Activated CD8-positive, alpha-beta T cell treated with anti-CD3 and anti-CD28 coated beads for 36 hours (primary cell): Measurements from ENCODE around the gene EYS. TPM values are rescaled to one million over a fixed set of nuclear protein-coding genes. Genes with fewer than 3 reads are reported as not detected.

Source experiments
- ATAC-seq: fragments of 200-7000 bp; cut with Tn5 transposase; one replicate; pipeline ENCODE4 v1.10.0; 2021; ENCODE audit warnings: mild to moderate bottlenecking, moderate library complexity
- CTCF ChIA-PET: fragments of 350-600 bp; sonication (Branson Sonifier 250); formaldehyde crosslinking; loops from one replicate; lab custom pipeline; 2021; ENCODE audit warnings: antibody characterized with exemption; lab: Charles Lee
- POLR2A ChIA-PET: fragments of 350-600 bp; sonication (Branson Sonifier 250); formaldehyde crosslinking; loops from one replicate; lab custom pipeline; 2021; ENCODE audit warnings: antibody characterized with exemption; lab: Charles Lee
- DNase-seq: peaks from one replicate; pipeline ENCODE4 v3.0.0-alpha.2; 2020
- H3K27ac Mint-ChIP-seq: one replicate; pipeline ENCODE4 v1.8.0; 2021; ENCODE audit warnings: mild to moderate bottlenecking, mixed read lengths
- H3K27me3 Mint-ChIP-seq: one replicate; pipeline ENCODE4 v1.8.0; 2021; ENCODE audit warnings: mixed read lengths
- H3K36me3 Mint-ChIP-seq: one replicate; pipeline ENCODE4 v1.8.0; 2021; ENCODE audit warnings: low read depth, mixed read lengths
- H3K4me1 Mint-ChIP-seq: one replicate; pipeline ENCODE4 v1.8.0; 2021; ENCODE audit warnings: low read depth, mixed read lengths
- H3K4me3 Mint-ChIP-seq: one replicate; pipeline ENCODE4 v1.8.0; 2021; ENCODE audit warnings: mild to moderate bottlenecking, moderate library complexity, mixed read lengths
- H3K9me3 Mint-ChIP-seq: one replicate; pipeline ENCODE4 v1.8.0; 2021; ENCODE audit warnings: mixed read lengths
- intact Hi-C: fragments of 100-400 bp; cut with micrococcal nuclease; formaldehyde crosslinking; loops from one replicate; pipeline ENCODE4 v1.10.0; 2022
- total RNA-seq, 2 experiments: library from RNA; stranded (reverse); gene quantifications; one replicate each; pipeline ENCODE4 v1.2.3, GENCODE V29; 2021
- TF ChIP-seq, protein P1 (sequence below): fragments of 200-600 bp; IDR thresholded peaks from one replicate; pipeline ENCODE4 v1.8.0; 2022; ENCODE audit warnings: antibody characterized with exemption, mild to moderate bottlenecking

The EYS gene
- total RNA-seq, 2 experiments from 2014 or later, result not detected

DNA sequence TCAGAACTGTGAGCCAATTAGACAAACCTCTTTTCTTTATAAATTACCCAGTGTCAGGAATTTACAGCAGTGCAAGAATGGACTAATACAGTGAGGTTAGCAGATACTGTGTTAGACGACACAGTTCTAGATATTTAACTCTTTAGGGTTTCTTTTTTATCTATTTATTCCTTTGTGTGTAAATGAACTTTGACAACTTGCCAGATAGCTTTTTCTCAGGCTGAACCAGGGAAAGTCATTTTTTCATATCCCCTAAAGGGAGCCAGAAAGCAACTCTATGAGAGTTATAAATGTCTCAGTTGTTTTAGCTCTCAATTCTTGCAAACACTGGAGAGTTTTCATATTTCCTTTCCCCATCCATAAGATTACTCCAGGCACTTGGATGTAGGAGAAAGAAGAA, 1794.1 kb downstream of the EYS start:
- no peaks in the 10 kb centered on the region for H3K4me1 Mint-ChIP-seq
- POLR2A ChIA-PET, result no interaction called here

DNA sequence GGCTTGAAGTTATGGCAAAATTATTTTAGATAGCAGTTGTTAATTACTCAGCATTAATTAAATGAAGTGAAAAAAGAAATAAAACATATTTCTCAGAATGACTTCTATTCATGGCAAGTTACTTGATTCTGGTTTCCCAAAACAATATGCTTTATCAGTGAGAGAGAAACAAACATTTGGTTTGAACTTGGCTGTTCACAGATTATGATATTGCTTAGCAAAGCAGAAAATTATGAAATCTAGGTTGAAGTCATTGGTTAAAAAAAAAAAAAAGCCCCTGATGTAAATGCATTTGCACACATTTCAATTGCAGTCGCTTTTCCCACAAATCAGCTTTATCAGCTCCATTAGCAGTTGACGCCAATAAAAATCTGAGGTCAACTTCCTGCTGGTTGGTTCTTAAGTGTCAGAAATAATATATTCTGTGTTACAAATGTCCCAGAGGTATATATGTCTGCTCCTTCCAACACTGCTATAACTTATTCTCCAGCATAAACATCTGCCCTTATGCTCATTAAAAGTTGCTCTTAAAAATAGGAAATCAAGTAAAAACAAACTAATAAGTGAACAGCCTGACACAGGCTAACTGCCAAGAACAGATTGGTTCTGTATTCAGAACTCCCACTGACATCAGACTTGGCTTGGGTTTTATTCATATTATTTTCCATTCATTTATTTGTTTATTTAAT, 1796.0 kb downstream of the EYS start:
- TF ChIP-seq, protein P1, sequence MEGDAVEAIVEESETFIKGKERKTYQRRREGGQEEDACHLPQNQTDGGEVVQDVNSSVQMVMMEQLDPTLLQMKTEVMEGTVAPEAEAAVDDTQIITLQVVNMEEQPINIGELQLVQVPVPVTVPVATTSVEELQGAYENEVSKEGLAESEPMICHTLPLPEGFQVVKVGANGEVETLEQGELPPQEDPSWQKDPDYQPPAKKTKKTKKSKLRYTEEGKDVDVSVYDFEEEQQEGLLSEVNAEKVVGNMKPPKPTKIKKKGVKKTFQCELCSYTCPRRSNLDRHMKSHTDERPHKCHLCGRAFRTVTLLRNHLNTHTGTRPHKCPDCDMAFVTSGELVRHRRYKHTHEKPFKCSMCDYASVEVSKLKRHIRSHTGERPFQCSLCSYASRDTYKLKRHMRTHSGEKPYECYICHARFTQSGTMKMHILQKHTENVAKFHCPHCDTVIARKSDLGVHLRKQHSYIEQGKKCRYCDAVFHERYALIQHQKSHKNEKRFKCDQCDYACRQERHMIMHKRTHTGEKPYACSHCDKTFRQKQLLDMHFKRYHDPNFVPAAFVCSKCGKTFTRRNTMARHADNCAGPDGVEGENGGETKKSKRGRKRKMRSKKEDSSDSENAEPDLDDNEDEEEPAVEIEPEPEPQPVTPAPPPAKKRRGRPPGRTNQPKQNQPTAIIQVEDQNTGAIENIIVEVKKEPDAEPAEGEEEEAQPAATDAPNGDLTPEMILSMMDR, result no peak
- H3K4me3 Mint-ChIP-seq, result no peak overlapping the region
- intact Hi-C loops, result no loop called here
- H3K27ac Mint-ChIP-seq, result no peak overlapping the region
- H3K4me1 Mint-ChIP-seq, result no peaks in the 10 kb centered on the region
- ChIA-PET CTCF (no interaction called here), POLR2A (no interaction called here)
- H3K36me3 Mint-ChIP-seq, result no peaks in the 10 kb centered on the region
- ATAC-seq (no peak), DNase-seq (no peak)
- H3K9me3 Mint-ChIP-seq, result no peaks in the 10 kb centered on the region
- H3K27me3 Mint-ChIP-seq, result no peaks in the 10 kb centered on the region

More for the DNA sequence above, 1794.1 kb downstream of the EYS start:
- Mint-ChIP-seq H3K27ac (no peak overlapping the region), H3K27me3 (no peaks in the 10 kb centered on the region), H3K4me3 (no peak overlapping the region), H3K9me3 (no peaks in the 10 kb centered on the region), H3K36me3 (no peaks in the 10 kb centered on the region)
- DNase-seq (no peak), ATAC-seq (no peak)
- TF ChIP-seq, protein P1, result no peak
- CTCF ChIA-PET, result no interaction called here
- intact Hi-C loops, result no loop called here

DNA sequence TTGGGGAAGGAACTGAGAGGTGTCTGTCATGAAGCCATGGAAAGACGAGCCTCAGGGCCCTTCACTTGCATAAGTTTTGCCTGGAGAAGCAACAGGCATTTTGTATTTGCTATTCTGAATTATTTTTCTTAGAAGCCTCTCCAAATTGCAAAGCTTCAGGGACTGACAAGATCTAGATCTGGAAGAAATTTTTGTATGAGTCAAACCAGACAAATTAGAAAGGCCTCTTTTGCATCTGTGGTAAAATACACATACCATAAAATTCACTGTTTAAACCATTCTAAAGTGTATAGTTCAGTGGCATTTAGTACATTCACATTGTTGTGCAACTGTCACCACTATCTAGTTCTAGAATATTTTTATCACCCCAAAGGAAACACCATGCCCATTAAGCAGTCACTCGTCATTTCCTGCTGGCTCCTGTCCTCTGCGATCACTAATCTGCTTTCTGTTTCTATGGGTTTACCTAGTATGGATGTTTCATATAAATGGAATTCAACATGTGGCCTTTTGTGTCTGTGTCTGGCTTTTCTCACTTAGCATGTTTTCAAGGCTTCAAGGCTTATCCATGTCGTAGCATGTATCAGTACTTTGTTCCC, 1802.3 kb downstream of the EYS start:
- Mint-ChIP-seq H3K9me3 (no peaks in the 10 kb centered on the region), H3K4me3 (no peak overlapping the region), H3K27me3 (no peaks in the 10 kb centered on the region), H3K27ac (no peak overlapping the region), H3K4me1 (peaks cover 2% of the 10 kb centered on the region), H3K36me3 (no peaks in the 10 kb centered on the region)
- DNase-seq, result peak; percentile 6
- intact Hi-C loops, result no loop called here
- peak; percentile 34 for ATAC-seq
- POLR2A ChIA-PET, result no interaction called here
- CTCF ChIA-PET, result no interaction called here
- TF ChIP-seq, protein P1, result no peak

DNA sequence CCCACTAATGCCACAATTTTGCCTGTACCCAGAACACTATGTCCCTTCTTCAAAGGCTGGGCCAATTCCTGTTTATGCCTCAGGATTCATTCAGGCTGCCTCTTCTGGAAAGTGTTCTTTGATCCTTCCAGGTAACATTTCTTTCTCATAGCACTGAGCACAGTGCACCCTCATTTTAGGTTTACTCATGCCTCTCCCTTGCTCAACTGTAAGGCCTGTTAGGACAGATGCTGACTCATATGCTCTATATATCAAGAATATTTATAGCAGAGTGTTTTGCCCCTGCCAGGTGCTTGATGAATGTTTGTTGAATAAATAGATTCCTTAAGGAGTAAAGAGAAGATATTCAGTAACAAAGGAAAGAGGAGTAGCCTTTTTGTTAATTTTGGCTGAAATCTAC, 1807.5 kb downstream of the EYS start:
- no peaks in the 10 kb centered on the region for H3K4me1 Mint-ChIP-seq
- no peak overlapping the region for H3K27ac Mint-ChIP-seq
- ChIA-PET POLR2A (no interaction called here), CTCF (no interaction called here)
- TF ChIP-seq, protein P1, result no peak
- no peaks in the 10 kb centered on the region for H3K27me3 Mint-ChIP-seq
- no peak for DNase-seq
- intact Hi-C loops, result no loop called here
- H3K4me3 Mint-ChIP-seq, result no peak overlapping the region
- no peaks in the 10 kb centered on the region for H3K9me3 Mint-ChIP-seq
- H3K36me3 Mint-ChIP-seq, result no peaks in the 10 kb centered on the region
- no peak for ATAC-seq

DNA sequence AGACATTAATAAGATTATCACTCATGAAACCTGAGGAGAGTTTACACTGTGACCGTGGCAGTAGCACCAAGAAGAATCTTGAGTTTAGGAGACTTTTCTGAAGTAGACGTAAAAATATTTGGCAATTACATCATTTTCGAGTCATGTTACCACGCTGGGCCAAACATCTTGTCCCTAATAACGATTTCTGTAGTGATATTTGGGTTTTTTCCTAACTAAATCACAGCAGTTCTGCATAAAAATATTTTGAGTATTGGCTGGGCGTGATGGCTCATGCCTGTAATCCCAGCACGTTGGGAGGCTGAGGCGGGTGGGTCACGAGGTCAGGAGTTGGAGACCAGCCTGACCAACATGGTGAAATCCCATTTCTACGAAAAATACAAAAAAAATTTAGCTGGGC, 1809.1 kb downstream of the EYS start:
- TF ChIP-seq, protein P1, result no peak
- H3K4me3 Mint-ChIP-seq, result no peak overlapping the region
- ATAC-seq (no peak), DNase-seq (no peak)
- H3K9me3 Mint-ChIP-seq, result peaks cover 1% of the 10 kb centered on the region
- H3K4me1 Mint-ChIP-seq, result no peaks in the 10 kb centered on the region
- H3K27me3 Mint-ChIP-seq, result no peaks in the 10 kb centered on the region
- intact Hi-C loops, result no loop called here
- no peak overlapping the region for H3K27ac Mint-ChIP-seq
- ChIA-PET CTCF (no interaction called here), POLR2A (no interaction called here)
- H3K36me3 Mint-ChIP-seq, result no peaks in the 10 kb centered on the region
